Esophagus squamous epithelium (tissue), 4 donors: Measurements from ENCODE around the gene TNIK.

Experiments used
- POLR2A ChIP-seq, 4 donors: fragments of 450-650 bp; IDR thresholded peaks; one replicate each; pipeline ENCODE4 v1.6.1; 2017; ENCODE audit warnings: antibody characterized with exemption in 4 of 4, mild to moderate bottlenecking in 4 of 4, moderate library complexity in 3 of 4
- TF ChIP-seq, protein P1 (sequence below), 6 experiments: fragments of 450-650 bp in 4 of 6; fragments of 200-600 bp in 2 of 6; sonication (generic) in 2 of 6; IDR thresholded peaks; one replicate each; pipeline ENCODE4 v1.5.1; 2016 to 2019; ENCODE audit warnings: antibody characterized with exemption in 6 of 6, mild to moderate bottlenecking in 4 of 6, moderate library complexity in 4 of 6

DNA sequence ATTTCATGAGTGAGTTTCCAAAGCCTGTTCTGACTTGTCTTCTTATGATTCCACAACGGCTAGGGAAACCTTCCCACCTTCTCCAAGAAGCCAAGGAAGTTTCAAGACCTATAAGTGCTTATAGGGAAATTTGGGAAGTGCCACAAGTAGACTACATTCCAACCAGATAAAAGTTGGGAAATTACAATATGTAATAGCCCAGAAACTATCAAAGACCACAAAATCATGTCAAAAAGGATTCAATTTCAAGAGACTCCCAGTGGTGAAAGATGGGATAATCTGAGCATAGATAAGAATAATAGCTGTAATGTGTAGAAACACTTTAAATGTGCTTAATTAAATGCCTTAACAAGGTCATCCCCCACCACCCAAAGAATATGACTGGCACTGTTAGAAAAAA is 264.5 kb downstream of the TNIK start:
- TF ChIP-seq, protein P1, sequence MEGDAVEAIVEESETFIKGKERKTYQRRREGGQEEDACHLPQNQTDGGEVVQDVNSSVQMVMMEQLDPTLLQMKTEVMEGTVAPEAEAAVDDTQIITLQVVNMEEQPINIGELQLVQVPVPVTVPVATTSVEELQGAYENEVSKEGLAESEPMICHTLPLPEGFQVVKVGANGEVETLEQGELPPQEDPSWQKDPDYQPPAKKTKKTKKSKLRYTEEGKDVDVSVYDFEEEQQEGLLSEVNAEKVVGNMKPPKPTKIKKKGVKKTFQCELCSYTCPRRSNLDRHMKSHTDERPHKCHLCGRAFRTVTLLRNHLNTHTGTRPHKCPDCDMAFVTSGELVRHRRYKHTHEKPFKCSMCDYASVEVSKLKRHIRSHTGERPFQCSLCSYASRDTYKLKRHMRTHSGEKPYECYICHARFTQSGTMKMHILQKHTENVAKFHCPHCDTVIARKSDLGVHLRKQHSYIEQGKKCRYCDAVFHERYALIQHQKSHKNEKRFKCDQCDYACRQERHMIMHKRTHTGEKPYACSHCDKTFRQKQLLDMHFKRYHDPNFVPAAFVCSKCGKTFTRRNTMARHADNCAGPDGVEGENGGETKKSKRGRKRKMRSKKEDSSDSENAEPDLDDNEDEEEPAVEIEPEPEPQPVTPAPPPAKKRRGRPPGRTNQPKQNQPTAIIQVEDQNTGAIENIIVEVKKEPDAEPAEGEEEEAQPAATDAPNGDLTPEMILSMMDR (IDR thresholded peaks at IDR 0.05): peak in 3 of 6 experiments; percentile 25 to 46 (median 29)
- TF ChIP-seq POLR2A (IDR thresholded peaks at IDR 0.05): no peak
